SU-DHL-6 (cell line): ENCODE data around the gene MS4A15.

ENCODE experiments used
- H2AFZ ChIP-seq: fragments of 200-600 bp; sonication (generic); 2 replicates; pipeline ENCODE4 v1.6.1; 2014; ENCODE audit warnings: low read depth, mild to moderate bottlenecking, moderate library complexity, mixed read lengths, antibody characterized with exemption, low read length; ENCODE audit not compliant: severe bottlenecking
- H3F3A ChIP-seq: fragments of 200-600 bp; shearing (Covaris generic); 2 replicates; pipeline ENCODE4 v1.6.0; 2016; ENCODE audit warnings: antibody characterized with exemption, mild to moderate bottlenecking; ENCODE audit not compliant: insufficient read depth
- H3K27ac ChIP-seq: fragments of 200-600 bp; sonication (generic); 2 replicates; pipeline ENCODE4 v1.5.1; 2016; ENCODE audit warnings: low read depth, mild to moderate bottlenecking, low read length, moderate library complexity, mixed read lengths
- H3K27me3 ChIP-seq: fragments of 200-600 bp; sonication (generic), shearing (Covaris generic); 2 replicates; pipeline ENCODE4 v1.6.0; 2014; ENCODE audit warnings: mild to moderate bottlenecking, low read length
- H3K36me3 ChIP-seq: fragments of 200-600 bp; sonication (generic); 2 replicates; pipeline ENCODE4 v1.6.1; 2014; ENCODE audit warnings: mild to moderate bottlenecking, low read length, mixed read lengths
- H3K4me2 ChIP-seq: fragments of 300-600, 200-600 bp; shearing (Covaris generic), sonication (generic); 2 replicates; pipeline ENCODE4 v1.6.0; 2014; ENCODE audit warnings: low read length, low read depth, mild to moderate bottlenecking; ENCODE audit not compliant: poor library complexity, severe bottlenecking
- H3K4me3 ChIP-seq: fragments of 200-600 bp; sonication (generic); 2 replicates; pipeline ENCODE4 v1.5.1; 2014; ENCODE audit warnings: antibody characterized with exemption, low read length, mild to moderate bottlenecking, mixed read lengths; ENCODE audit not compliant: insufficient read depth, poor library complexity, severe bottlenecking
- H3K79me2 ChIP-seq: fragments of 200-600 bp; sonication (generic); 2 replicates; pipeline ENCODE4 v1.6.1; 2014; ENCODE audit warnings: mild to moderate bottlenecking, low read length, moderate library complexity; ENCODE audit not compliant: insufficient read depth
- H3K9ac ChIP-seq: fragments of 200-600 bp; sonication (generic); 2 replicates; pipeline ENCODE4 v1.7.0; 2014; ENCODE audit warnings: mild to moderate bottlenecking, low read length
- H3K9me2 ChIP-seq: fragments of 200-600 bp; sonication (generic); replicated peaks from 2 replicates; pipeline ENCODE4 v1.6.1; 2014; ENCODE audit warnings: low read length; ENCODE audit not compliant: insufficient read depth
- H3K9me3 ChIP-seq: fragments of 200-600 bp; sonication (generic); 2 replicates; pipeline ENCODE4 v1.6.1; 2014; ENCODE audit warnings: low read length, mixed read lengths; ENCODE audit not compliant: insufficient read depth
- H4K20me1 ChIP-seq: fragments of 200-600 bp; sonication (generic); 2 replicates; pipeline ENCODE4 v1.6.1; 2014; ENCODE audit warnings: low read depth, mild to moderate bottlenecking, antibody characterized with exemption, low read length, moderate library complexity, mixed read lengths
- EZH2phosphoT487 ChIP-seq: fragments of 200-600 bp; sonication (generic), shearing (Covaris generic); conservative IDR thresholded peaks from 2 replicates; pipeline ENCODE4 v1.6.1; 2018; ENCODE audit warnings: mild to moderate bottlenecking, antibody characterized with exemption, low read length, moderate library complexity, mixed read lengths
- TF ChIP-seq, protein P1 (sequence below): fragments of 200-600 bp; sonication (generic); IDR thresholded peaks from one replicate; pipeline ENCODE4 v1.5.1; 2017; ENCODE audit warnings: antibody characterized with exemption, mild to moderate bottlenecking, low read length, moderate library complexity; ENCODE audit not compliant: insufficient read depth, poor library complexity, severe bottlenecking

Gene MS4A15

DNA sequence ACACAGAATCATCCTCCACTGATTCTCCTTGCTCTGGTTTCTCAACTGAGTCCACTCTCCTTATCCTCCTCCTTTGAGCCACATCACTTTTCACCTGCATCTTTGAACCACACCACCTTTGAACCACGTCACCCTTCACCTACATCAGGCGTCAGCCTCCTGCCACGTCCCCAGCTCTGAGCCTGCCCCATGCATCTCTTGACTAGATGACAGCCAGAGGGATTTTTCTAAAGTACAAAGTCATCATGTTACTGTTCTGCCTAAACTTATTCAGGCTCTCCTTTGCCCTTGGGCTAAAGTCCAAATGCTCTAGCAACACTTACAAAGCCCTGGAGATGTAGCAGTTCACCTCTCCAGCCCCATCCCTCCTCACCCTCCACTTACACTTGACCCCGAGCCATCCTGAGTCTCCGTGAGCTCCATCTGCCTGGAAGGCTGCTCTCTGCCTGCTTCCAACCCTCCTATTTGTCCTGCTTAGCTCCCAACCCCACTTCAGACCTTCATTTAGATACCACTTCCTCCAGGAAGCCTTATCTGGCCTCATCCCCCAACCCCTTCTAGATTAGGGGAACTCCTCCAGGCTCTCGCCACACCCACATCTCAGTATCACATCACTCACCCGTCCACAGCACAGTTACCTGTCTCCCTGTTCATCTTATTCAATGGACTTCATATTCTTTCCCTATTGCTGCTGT, 24.8 kb downstream of the MS4A15 start:
- Histone ChIP-seq H3K4me3 (no peak overlapping the region), H3K4me2 (no peak overlapping the region), H3F3A (no peaks in the 10 kb centered on the region), H3K9ac (no peak overlapping the region), H3K27me3 (no peaks in the 10 kb centered on the region), H3K9me3 (no peaks in the 10 kb centered on the region), H2AFZ (no peak overlapping the region), H3K27ac (no peak overlapping the region), H3K36me3 (no peaks in the 10 kb centered on the region), H3K79me2 (no peaks in the 10 kb centered on the region), H4K20me1 (no peaks in the 10 kb centered on the region), H3K9me2 (no peaks in the 10 kb centered on the region)
- TF ChIP-seq, protein P1, sequence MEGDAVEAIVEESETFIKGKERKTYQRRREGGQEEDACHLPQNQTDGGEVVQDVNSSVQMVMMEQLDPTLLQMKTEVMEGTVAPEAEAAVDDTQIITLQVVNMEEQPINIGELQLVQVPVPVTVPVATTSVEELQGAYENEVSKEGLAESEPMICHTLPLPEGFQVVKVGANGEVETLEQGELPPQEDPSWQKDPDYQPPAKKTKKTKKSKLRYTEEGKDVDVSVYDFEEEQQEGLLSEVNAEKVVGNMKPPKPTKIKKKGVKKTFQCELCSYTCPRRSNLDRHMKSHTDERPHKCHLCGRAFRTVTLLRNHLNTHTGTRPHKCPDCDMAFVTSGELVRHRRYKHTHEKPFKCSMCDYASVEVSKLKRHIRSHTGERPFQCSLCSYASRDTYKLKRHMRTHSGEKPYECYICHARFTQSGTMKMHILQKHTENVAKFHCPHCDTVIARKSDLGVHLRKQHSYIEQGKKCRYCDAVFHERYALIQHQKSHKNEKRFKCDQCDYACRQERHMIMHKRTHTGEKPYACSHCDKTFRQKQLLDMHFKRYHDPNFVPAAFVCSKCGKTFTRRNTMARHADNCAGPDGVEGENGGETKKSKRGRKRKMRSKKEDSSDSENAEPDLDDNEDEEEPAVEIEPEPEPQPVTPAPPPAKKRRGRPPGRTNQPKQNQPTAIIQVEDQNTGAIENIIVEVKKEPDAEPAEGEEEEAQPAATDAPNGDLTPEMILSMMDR, result no peak
- TF ChIP-seq EZH2phosphoT487, result no peak

DNA sequence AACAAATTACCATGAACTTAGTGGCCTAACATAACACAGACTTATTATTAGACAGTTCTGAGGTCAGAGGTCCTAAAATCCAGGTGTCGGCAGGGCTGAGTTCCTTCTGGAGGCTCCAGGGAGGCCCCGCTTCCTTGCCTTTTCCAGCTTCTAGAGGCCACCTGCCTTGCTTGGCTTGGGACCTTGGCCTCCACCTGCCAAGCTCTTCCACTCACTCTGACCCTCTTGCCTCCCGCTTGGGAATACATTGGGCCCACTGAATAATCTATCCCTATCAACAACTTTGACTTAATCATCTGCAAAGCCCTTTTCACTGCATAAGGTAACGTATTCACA, 25.3 kb downstream of the MS4A15 start:
- H3K4me3 ChIP-seq, result no peak overlapping the region
- H3K9ac ChIP-seq, result no peak overlapping the region
- H3K27me3 ChIP-seq, result no peaks in the 10 kb centered on the region
- no peak overlapping the region for H3K4me2 ChIP-seq
- H3K36me3 ChIP-seq, result no peaks in the 10 kb centered on the region
- H3K79me2 ChIP-seq, result no peaks in the 10 kb centered on the region
- TF ChIP-seq, protein P1, result no peak
- no peak for TF ChIP-seq EZH2phosphoT487
- no peaks in the 10 kb centered on the region for H3F3A ChIP-seq
- H3K27ac ChIP-seq, result no peak overlapping the region
- no peaks in the 10 kb centered on the region for H4K20me1 ChIP-seq
- no peaks in the 10 kb centered on the region for H3K9me3 ChIP-seq
- H3K9me2 ChIP-seq, result no peaks in the 10 kb centered on the region
- no peak overlapping the region for H2AFZ ChIP-seq

DNA sequence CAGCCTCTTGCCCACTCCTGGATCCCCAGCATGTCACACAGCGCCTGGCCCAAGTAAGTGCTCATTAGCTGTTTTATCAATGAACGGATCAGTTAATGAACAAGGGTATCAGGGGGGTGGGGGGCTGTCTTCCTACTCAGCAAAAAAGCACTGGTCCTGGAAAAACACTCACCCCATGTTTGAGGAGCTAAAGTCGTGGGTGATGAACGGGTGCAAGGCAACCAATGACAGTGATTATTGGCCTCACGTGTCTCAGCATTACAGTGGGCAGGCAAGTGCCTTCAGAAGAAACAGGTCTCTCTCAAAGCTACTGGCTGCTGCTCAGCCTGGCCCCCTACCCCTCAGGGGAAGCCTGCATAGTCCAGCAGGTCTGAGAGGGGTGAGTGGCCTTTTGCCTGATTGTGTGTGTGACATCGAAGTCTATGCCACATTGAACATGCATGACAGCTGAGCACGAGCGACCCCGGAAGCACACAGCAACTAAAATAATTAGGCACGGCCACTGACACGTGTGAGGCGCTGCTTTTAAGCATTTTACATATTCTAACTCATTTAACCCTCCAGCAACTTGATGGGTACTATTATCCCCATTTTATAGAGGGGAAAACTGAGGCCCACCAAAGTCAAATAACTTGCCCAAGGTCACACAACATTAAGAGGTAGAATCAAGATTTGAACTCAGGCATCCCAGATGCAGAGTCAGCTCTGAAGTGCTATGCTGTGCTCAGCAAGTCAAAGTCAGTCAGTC, 25.9 kb downstream of the MS4A15 start:
- Histone ChIP-seq H3F3A (no peaks in the 10 kb centered on the region), H3K4me2 (no peak overlapping the region), H3K9me3 (no peaks in the 10 kb centered on the region), H3K9ac (no peak overlapping the region), H3K9me2 (no peaks in the 10 kb centered on the region), H3K27ac (no peak overlapping the region), H4K20me1 (no peaks in the 10 kb centered on the region), H2AFZ (no peak overlapping the region), H3K27me3 (no peaks in the 10 kb centered on the region), H3K79me2 (no peaks in the 10 kb centered on the region), H3K36me3 (no peaks in the 10 kb centered on the region), H3K4me3 (no peak overlapping the region)
- TF ChIP-seq, protein P1, result no peak
- TF ChIP-seq EZH2phosphoT487, result no peak
